K562 (cell line): Measurements from ENCODE around the gene B4GALT7. TPM values are rescaled to one million over a fixed set of nuclear protein-coding genes. Genes with fewer than 3 reads are reported as not detected.

Experiments
- ESRRA ChIP-seq: fragments of 450-650 bp; IDR thresholded peaks from 2 replicates; pipeline ENCODE4 v1.6.1; 2014; ENCODE audit warnings: low read depth, mild to moderate bottlenecking, moderate library complexity, borderline replicate concordance
- GMEB1 ChIP-seq: fragments of 250-450 bp; sonication (Bioruptor Pico); IDR thresholded peaks from 2 replicates; pipeline ENCODE4 v1.4.0; 2020; ENCODE audit warnings: mild to moderate bottlenecking
- PHF20 ChIP-seq: fragments of 450-650 bp; IDR thresholded peaks from 2 replicates; pipeline ENCODE4 v1.6.1; 2018; ENCODE audit not compliant: partially characterized antibody
- PML ChIP-seq: IDR thresholded peaks from 2 replicates; pipeline ENCODE4 v1.6.1; 2012; ENCODE audit warnings: low read length, inconsistent platforms
- POLR2A ChIP-seq: fragments of 450-650 bp; conservative IDR thresholded peaks from 2 replicates; pipeline ENCODE4 v1.6.1; 2016
- SP1 ChIP-seq: sonication (generic); formaldehyde crosslinking; IDR thresholded peaks from 2 replicates; pipeline ENCODE4 v1.8.1; 2022; ENCODE audit warnings: mild to moderate bottlenecking, missing genetic modification reagents
- TBP ChIP-seq: optimal IDR thresholded peaks from 2 replicates; pipeline ENCODE3; 2011; ENCODE audit warnings: low read depth, low read length, improper control_type of control experiment
- UBTF ChIP-seq, 2 experiments: IDR thresholded peaks; 2 replicates each; pipeline ENCODE4 v1.6.1; 2012; ENCODE audit warnings: improper control_type of control experiment in 2 of 2, low read depth in 2 of 2, low read length in 2 of 2, borderline replicate concordance in 1 of 2
- polyA plus RNA-seq, 8 experiments: library from polyadenylated mRNA; depleted of rRNA in 4 of 8; stranded (reverse) in 5 of 8; unstranded in 3 of 8; fragments of >200 nt; fragmentation: Nextera tagmentation in 2 of 8; fragmentation: Illumina TruSeq in 1 of 8; extraction: Ambion mirVana in 2 of 8; extraction: Trizol in 1 of 8; gene quantifications; 2 replicates each; pipeline versions ENCODE4 v1.2.1 to v1.2.3, GENCODE V29; 2011 to 2014; ENCODE audit warnings: inconsistent platforms in 1 of 8, missing spikeins in 1 of 8
- total RNA-seq, 7 experiments: library from RNA; depleted of rRNA in 6 of 7; stranded (reverse); fragments of >200 nt in 6 of 7; fragmentation: Illumina TruSeq in 2 of 7; extraction: Trizol in 2 of 7; gene quantifications; 2 replicates each; pipeline versions ENCODE4 v1.2.1 to v1.2.3, GENCODE V29; 2011 to 2021; ENCODE audit warnings: low replicate concordance in 1 of 7
- TF ChIP-seq, protein P1 (sequence below): fragments of 450-650 bp; IDR thresholded peaks from 2 replicates; pipeline ENCODE4 v1.6.1; 2017; ENCODE audit warnings: mild to moderate bottlenecking, moderate library complexity
- TF ChIP-seq, protein P2 (sequence below), 2 experiments: fragments of 450-650 bp in 1 of 2; sonication (generic) in 1 of 2; formaldehyde crosslinking in 1 of 2; IDR thresholded peaks; 2 replicates each; pipeline versions ENCODE4 v1.7.1 to v1.9.0; 2016 to 2022; ENCODE audit warnings: inconsistent platforms in 1 of 2, mild to moderate bottlenecking in 1 of 2, missing genetic modification reagents in 1 of 2

Gene B4GALT7
- total and polyA plus RNA-seq, 9 of the 15 experiments (the other 6 are each of a cell fraction or from before 2014, with no cell fraction given) = 0.34 to 17.7 (median 9.1) TPM

GRCh38 chr5:177599731-177600507, at the start of gene B4GALT7 (continued):
- TF ChIP-seq PHF20 = peak; percentile 75
- peak; percentile 12 for TF ChIP-seq TBP
- TF ChIP-seq PML = peak; percentile 55; the same call in 1 of the 2 replicates
- TF ChIP-seq, protein P1, sequence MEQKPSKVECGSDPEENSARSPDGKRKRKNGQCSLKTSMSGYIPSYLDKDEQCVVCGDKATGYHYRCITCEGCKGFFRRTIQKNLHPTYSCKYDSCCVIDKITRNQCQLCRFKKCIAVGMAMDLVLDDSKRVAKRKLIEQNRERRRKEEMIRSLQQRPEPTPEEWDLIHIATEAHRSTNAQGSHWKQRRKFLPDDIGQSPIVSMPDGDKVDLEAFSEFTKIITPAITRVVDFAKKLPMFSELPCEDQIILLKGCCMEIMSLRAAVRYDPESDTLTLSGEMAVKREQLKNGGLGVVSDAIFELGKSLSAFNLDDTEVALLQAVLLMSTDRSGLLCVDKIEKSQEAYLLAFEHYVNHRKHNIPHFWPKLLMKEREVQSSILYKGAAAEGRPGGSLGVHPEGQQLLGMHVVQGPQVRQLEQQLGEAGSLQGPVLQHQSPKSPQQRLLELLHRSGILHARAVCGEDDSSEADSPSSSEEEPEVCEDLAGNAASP = no peak
- peak in 1 of 2 experiments; percentile 91; a peak in 1 of 4 replicates for TF ChIP-seq UBTF (IDR thresholded peaks at IDR 0.05; ENCODE audit: borderline replicate concordance in 1 of 2, low read depth in 2 of 2, low read length in 2 of 2)
- TF ChIP-seq, protein P2, sequence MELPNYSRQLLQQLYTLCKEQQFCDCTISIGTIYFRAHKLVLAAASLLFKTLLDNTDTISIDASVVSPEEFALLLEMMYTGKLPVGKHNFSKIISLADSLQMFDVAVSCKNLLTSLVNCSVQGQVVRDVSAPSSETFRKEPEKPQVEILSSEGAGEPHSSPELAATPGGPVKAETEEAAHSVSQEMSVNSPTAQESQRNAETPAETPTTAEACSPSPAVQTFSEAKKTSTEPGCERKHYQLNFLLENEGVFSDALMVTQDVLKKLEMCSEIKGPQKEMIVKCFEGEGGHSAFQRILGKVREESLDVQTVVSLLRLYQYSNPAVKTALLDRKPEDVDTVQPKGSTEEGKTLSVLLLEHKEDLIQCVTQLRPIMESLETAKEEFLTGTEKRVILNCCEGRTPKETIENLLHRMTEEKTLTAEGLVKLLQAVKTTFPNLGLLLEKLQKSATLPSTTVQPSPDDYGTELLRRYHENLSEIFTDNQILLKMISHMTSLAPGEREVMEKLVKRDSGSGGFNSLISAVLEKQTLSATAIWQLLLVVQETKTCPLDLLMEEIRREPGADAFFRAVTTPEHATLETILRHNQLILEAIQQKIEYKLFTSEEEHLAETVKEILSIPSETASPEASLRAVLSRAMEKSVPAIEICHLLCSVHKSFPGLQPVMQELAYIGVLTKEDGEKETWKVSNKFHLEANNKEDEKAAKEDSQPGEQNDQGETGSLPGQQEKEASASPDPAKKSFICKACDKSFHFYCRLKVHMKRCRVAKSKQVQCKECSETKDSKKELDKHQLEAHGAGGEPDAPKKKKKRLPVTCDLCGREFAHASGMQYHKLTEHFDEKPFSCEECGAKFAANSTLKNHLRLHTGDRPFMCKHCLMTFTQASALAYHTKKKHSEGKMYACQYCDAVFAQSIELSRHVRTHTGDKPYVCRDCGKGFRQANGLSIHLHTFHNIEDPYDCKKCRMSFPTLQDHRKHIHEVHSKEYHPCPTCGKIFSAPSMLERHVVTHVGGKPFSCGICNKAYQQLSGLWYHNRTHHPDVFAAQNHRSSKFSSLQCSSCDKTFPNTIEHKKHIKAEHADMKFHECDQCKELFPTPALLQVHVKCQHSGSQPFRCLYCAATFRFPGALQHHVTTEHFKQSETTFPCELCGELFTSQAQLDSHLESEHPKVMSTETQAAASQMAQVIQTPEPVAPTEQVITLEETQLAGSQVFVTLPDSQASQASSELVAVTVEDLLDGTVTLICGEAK (IDR thresholded peaks at IDR 0.05) = peak; percentile 75
- TF ChIP-seq, protein P2 (CRISPR knock-in tag; IDR thresholded peaks at IDR 0.05) = no peak
- peak; percentile 62; the same call in 1 of the 2 replicates for TF ChIP-seq GMEB1
- peak; percentile 64; the same call in 1 of the 2 replicates for TF ChIP-seq ESRRA
- TF ChIP-seq POLR2A = peak; percentile 82
- TF ChIP-seq SP1 (CRISPR knock-in tag) = peak; percentile 15; the same call in 1 of the 2 replicates
